SK-N-SH treated with all-trans-retinoic acid at 6 μM for 48 hours (cell line): ENCODE results near the gene UNC80.

Experiments
- ATAC-seq: fragments of 200-7000 bp; cut with Tn5 transposase; 3 replicates; pipeline ENCODE4 v1.9.1; 2020; ENCODE audit warnings: mild to moderate bottlenecking, moderate library complexity
- ARNTL ChIP-seq: fragments of 450-650 bp; formaldehyde crosslinking; IDR thresholded peaks from 2 replicates; pipeline ENCODE4 v1.5.0; 2020; ENCODE audit warnings: low read depth, mild to moderate bottlenecking, moderate library complexity, borderline replicate concordance
- BACH2 ChIP-seq: fragments of 250-450 bp; sonication (Bioruptor Pico); IDR thresholded peaks from 2 replicates; pipeline ENCODE4 v1.9.0; 2021; ENCODE audit warnings: mild to moderate bottlenecking, borderline replicate concordance
- CSDC2 ChIP-seq: fragments of 250-450 bp; sonication (Bioruptor Pico); IDR thresholded peaks from 2 replicates; pipeline ENCODE4 v1.5.0; 2020; ENCODE audit warnings: mild to moderate bottlenecking, moderate library complexity
- ESRRG ChIP-seq: fragments of 250-450 bp; sonication (Bioruptor Pico); IDR thresholded peaks from 2 replicates; pipeline ENCODE4 v1.6.1; 2021; ENCODE audit warnings: mild to moderate bottlenecking
- GLIS3 ChIP-seq: fragments of 250-450 bp; sonication (Bioruptor Pico); IDR thresholded peaks from 2 replicates; pipeline ENCODE4 v1.5.0; 2020; ENCODE audit warnings: mild to moderate bottlenecking, moderate library complexity
- ISL1 ChIP-seq: fragments of 250-450 bp; sonication (Bioruptor Pico); IDR thresholded peaks from 2 replicates; pipeline ENCODE4 v2.1.2; 2022; ENCODE audit warnings: mild to moderate bottlenecking, moderate library complexity
- OSR1 ChIP-seq: fragments of 250-450 bp; sonication (Bioruptor Pico); IDR thresholded peaks from 2 replicates; pipeline ENCODE4 v1.8.0; 2022; ENCODE audit warnings: moderate library complexity, mild to moderate bottlenecking, inconsistent platforms
- PPARA ChIP-seq: fragments of 250-450 bp; sonication (Bioruptor Pico); IDR thresholded peaks from 2 replicates; pipeline ENCODE4 v1.5.0; 2020; ENCODE audit warnings: mild to moderate bottlenecking, borderline replicate concordance
- RARB ChIP-seq: fragments of 250-450 bp; sonication (Bioruptor Pico); IDR thresholded peaks from 2 replicates; pipeline ENCODE4 v1.8.0; 2021; ENCODE audit warnings: mild to moderate bottlenecking, moderate library complexity
- SNAI2 ChIP-seq: fragments of 250-450 bp; sonication (Bioruptor Pico); IDR thresholded peaks from 2 replicates; pipeline ENCODE4 v1.5.0; 2020; ENCODE audit warnings: mild to moderate bottlenecking, moderate library complexity
- TCF4 ChIP-seq: fragments of 250-450 bp; sonication (Bioruptor Pico); IDR thresholded peaks from 2 replicates; pipeline ENCODE4 v1.8.0; 2021; ENCODE audit warnings: mild to moderate bottlenecking, moderate library complexity, borderline replicate concordance
- TOX ChIP-seq: fragments of 250-450 bp; sonication (Bioruptor Pico); IDR thresholded peaks from 2 replicates; pipeline ENCODE4 v1.8.0; 2021; ENCODE audit warnings: mild to moderate bottlenecking, moderate library complexity, borderline replicate concordance
- ZC3H10 ChIP-seq: fragments of 250-450 bp; sonication (Bioruptor Pico); IDR thresholded peaks from 2 replicates; pipeline ENCODE4 v1.5.1; 2021; ENCODE audit warnings: mild to moderate bottlenecking, moderate library complexity
- ZFP3 ChIP-seq: fragments of 250-450 bp; sonication (Bioruptor Pico); IDR thresholded peaks from 2 replicates; pipeline ENCODE4 v1.5.0; 2020; ENCODE audit warnings: mild to moderate bottlenecking, moderate library complexity
- ZFP30 ChIP-seq: fragments of 450-650 bp; formaldehyde crosslinking; IDR thresholded peaks from 2 replicates; pipeline ENCODE4 v1.5.0; 2022; ENCODE audit warnings: mild to moderate bottlenecking, moderate library complexity
- ZNF565 ChIP-seq: fragments of 450-650 bp; formaldehyde crosslinking; conservative IDR thresholded peaks from 2 replicates; pipeline ENCODE4 v1.5.0; 2020; ENCODE audit warnings: low read depth, mild to moderate bottlenecking, moderate library complexity
- ZNF70 ChIP-seq: fragments of 450-650 bp; formaldehyde crosslinking; IDR thresholded peaks from 2 replicates; pipeline ENCODE4 v1.5.0; 2020; ENCODE audit warnings: mild to moderate bottlenecking, moderate library complexity
- ZNF8 ChIP-seq: fragments of 450-650 bp; formaldehyde crosslinking; IDR thresholded peaks from 2 replicates; pipeline ENCODE4 v1.5.0; 2020; ENCODE audit warnings: mild to moderate bottlenecking, moderate library complexity
- TF ChIP-seq, protein P1 (sequence below): fragments of 250-450 bp; sonication (Bioruptor Pico); IDR thresholded peaks from 2 replicates; pipeline ENCODE4 v1.5.1; 2021; ENCODE audit warnings: mild to moderate bottlenecking, moderate library complexity
- TF ChIP-seq, protein P2 (sequence below): fragments of 250-450 bp; sonication (Bioruptor Pico); IDR thresholded peaks from 2 replicates; pipeline ENCODE4 v1.5.0; 2020; ENCODE audit warnings: mild to moderate bottlenecking, moderate library complexity
- TF ChIP-seq, protein P3 (sequence below): fragments of 250-450 bp; sonication (Bioruptor Pico); IDR thresholded peaks from 2 replicates; pipeline ENCODE4 v1.5.1; 2020; ENCODE audit warnings: low read depth, mild to moderate bottlenecking, moderate library complexity
- TF ChIP-seq, protein P4 (sequence below): fragments of 250-450 bp; sonication (Bioruptor Pico); IDR thresholded peaks from 2 replicates; pipeline ENCODE4 v1.8.0; 2021; ENCODE audit warnings: low read depth, mild to moderate bottlenecking, moderate library complexity, borderline replicate concordance
- TF ChIP-seq, protein P5 (sequence below): fragments of 250-450 bp; sonication (Bioruptor Pico); IDR thresholded peaks from 2 replicates; pipeline ENCODE4 v1.8.0; 2020; ENCODE audit warnings: mild to moderate bottlenecking, moderate library complexity, borderline replicate concordance

Gene UNC80

DNA sequence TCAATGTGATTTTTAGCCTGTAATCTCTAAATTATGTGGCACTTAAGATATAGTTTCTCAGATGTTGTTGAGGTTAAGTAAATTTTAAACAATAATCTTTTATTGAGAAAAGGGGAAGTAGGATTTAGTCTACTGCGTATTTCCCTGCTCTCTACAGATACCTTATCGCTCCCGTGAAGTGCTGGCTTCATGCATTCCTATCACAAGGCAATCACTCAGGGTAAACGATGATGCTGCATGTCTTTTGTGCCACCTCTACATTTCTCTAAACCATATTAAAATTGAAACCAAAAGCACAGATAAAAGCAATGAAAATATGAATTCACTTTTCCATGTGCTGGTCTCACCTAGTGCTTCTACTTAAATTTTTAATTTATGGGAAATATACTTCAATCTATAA is 216.4 kb downstream of the UNC80 start:
- TF ChIP-seq, protein P1, sequence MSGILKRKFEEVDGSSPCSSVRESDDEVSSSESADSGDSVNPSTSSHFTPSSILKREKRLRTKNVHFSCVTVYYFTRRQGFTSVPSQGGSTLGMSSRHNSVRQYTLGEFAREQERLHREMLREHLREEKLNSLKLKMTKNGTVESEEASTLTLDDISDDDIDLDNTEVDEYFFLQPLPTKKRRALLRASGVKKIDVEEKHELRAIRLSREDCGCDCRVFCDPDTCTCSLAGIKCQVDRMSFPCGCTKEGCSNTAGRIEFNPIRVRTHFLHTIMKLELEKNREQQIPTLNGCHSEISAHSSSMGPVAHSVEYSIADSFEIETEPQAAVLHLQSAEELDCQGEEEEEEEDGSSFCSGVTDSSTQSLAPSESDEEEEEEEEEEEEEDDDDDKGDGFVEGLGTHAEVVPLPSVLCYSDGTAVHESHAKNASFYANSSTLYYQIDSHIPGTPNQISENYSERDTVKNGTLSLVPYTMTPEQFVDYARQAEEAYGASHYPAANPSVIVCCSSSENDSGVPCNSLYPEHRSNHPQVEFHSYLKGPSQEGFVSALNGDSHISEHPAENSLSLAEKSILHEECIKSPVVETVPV: no peak
- no peak for TF ChIP-seq ZC3H10
- no peak for TF ChIP-seq ZNF565 (CRISPR knock-in tag)
- TF ChIP-seq, protein P2, sequence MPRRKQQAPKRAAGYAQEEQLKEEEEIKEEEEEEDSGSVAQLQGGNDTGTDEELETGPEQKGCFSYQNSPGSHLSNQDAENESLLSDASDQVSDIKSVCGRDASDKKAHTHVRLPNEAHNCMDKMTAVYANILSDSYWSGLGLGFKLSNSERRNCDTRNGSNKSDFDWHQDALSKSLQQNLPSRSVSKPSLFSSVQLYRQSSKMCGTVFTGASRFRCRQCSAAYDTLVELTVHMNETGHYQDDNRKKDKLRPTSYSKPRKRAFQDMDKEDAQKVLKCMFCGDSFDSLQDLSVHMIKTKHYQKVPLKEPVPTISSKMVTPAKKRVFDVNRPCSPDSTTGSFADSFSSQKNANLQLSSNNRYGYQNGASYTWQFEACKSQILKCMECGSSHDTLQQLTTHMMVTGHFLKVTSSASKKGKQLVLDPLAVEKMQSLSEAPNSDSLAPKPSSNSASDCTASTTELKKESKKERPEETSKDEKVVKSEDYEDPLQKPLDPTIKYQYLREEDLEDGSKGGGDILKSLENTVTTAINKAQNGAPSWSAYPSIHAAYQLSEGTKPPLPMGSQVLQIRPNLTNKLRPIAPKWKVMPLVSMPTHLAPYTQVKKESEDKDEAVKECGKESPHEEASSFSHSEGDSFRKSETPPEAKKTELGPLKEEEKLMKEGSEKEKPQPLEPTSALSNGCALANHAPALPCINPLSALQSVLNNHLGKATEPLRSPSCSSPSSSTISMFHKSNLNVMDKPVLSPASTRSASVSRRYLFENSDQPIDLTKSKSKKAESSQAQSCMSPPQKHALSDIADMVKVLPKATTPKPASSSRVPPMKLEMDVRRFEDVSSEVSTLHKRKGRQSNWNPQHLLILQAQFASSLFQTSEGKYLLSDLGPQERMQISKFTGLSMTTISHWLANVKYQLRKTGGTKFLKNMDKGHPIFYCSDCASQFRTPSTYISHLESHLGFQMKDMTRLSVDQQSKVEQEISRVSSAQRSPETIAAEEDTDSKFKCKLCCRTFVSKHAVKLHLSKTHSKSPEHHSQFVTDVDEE (CRISPR knock-in tag): no peak
- TF ChIP-seq, protein P3, sequence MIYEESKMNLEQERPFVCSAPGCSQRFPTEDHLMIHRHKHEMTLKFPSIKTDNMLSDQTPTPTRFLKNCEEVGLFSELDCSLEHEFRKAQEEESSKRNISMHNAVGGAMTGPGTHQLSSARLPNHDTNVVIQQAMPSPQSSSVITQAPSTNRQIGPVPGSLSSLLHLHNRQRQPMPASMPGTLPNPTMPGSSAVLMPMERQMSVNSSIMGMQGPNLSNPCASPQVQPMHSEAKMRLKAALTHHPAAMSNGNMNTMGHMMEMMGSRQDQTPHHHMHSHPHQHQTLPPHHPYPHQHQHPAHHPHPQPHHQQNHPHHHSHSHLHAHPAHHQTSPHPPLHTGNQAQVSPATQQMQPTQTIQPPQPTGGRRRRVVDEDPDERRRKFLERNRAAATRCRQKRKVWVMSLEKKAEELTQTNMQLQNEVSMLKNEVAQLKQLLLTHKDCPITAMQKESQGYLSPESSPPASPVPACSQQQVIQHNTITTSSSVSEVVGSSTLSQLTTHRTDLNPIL (CRISPR knock-in tag): no peak
- TF ChIP-seq ISL1: no peak
- TF ChIP-seq, protein P4, sequence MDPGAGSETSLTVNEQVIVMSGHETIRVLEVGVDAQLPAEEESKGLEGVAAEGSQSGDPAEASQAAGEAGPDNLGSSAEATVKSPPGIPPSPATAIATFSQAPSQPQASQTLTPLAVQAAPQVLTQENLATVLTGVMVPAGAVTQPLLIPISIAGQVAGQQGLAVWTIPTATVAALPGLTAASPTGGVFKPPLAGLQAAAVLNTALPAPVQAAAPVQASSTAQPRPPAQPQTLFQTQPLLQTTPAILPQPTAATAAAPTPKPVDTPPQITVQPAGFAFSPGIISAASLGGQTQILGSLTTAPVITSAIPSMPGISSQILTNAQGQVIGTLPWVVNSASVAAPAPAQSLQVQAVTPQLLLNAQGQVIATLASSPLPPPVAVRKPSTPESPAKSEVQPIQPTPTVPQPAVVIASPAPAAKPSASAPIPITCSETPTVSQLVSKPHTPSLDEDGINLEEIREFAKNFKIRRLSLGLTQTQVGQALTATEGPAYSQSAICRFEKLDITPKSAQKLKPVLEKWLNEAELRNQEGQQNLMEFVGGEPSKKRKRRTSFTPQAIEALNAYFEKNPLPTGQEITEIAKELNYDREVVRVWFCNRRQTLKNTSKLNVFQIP (CRISPR knock-in tag): no peak
- TF ChIP-seq ESRRG (CRISPR knock-in tag): no peak
- no peak for TF ChIP-seq BACH2 (CRISPR knock-in tag)
- TF ChIP-seq GLIS3 (CRISPR knock-in tag): no peak
- TF ChIP-seq ZFP30: no peak
- no peak for TF ChIP-seq SNAI2 (CRISPR knock-in tag)
- TF ChIP-seq ARNTL (CRISPR knock-in tag): no peak
- TF ChIP-seq RARB: no peak
- no peak for TF ChIP-seq ZFP3 (CRISPR knock-in tag)
- no peak for TF ChIP-seq ZNF70 (CRISPR knock-in tag)
- TF ChIP-seq, all 23 proteins: peak for 0
- ATAC-seq: no peak

DNA sequence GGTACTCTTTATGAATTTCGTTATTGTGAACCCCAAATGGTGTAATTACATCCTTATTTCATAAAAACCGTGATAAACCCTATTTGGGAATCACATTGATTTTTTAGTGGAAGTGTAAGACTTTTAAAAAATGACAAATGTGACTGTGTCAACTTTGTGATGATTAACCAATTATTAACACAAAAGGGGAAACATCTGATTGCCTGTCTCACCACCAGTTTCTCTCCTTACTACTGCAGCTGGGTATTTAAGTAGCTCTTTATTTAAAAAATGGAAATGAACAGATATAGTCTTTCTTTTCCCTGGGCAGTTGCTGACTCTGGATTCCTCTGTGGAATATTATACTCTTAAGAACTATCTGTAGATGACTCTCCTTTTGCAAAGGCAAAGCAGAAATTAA is 219.2 kb downstream of the UNC80 start:
- ATAC-seq: no peak
- TF ChIP-seq PPARA (no peak), CSDC2 (no peak), RARB (no peak), TCF4 (CRISPR knock-in tag) (no peak), TOX (CRISPR knock-in tag) (no peak), ZC3H10 (no peak), OSR1 (CRISPR knock-in tag) (no peak), ZNF8 (CRISPR knock-in tag) (no peak), ZFP30 (no peak), ZNF70 (CRISPR knock-in tag) (no peak), ZFP3 (CRISPR knock-in tag) (no peak), BACH2 (CRISPR knock-in tag) (no peak), ZNF565 (CRISPR knock-in tag) (no peak), ESRRG (CRISPR knock-in tag) (no peak)
- TF ChIP-seq, protein P2 (CRISPR knock-in tag): no peak
- TF ChIP-seq, protein P4 (CRISPR knock-in tag): no peak
- TF ChIP-seq, protein P5, sequence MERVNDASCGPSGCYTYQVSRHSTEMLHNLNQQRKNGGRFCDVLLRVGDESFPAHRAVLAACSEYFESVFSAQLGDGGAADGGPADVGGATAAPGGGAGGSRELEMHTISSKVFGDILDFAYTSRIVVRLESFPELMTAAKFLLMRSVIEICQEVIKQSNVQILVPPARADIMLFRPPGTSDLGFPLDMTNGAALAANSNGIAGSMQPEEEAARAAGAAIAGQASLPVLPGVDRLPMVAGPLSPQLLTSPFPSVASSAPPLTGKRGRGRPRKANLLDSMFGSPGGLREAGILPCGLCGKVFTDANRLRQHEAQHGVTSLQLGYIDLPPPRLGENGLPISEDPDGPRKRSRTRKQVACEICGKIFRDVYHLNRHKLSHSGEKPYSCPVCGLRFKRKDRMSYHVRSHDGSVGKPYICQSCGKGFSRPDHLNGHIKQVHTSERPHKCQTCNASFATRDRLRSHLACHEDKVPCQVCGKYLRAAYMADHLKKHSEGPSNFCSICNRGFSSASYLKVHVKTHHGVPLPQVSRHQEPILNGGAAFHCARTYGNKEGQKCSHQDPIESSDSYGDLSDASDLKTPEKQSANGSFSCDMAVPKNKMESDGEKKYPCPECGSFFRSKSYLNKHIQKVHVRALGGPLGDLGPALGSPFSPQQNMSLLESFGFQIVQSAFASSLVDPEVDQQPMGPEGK (CRISPR knock-in tag): no peak
